ENCODE data around the gene SERF1B.
"Not testable (repeated sequence)": the region's sequence is repeated elsewhere in the genome, so short reads cannot be mapped to it uniquely, and the experiment has no call there.

- TF ChIP-seq CTCF (conservative IDR thresholded peaks at IDR 0.05; ENCODE audit: low read depth, low read length); EZH2 (IDR thresholded peaks at IDR 0.05; ENCODE audit: low read length, unreplicated experiment): not testable (repeated sequence)
Measured at GRCh38 chr5:70077632-70078031, 52.6 kb downstream of the SERF1B start.

Measured in PC-3 (cell line).